ENCODE data around the gene ZNF133. TPM values are rescaled to one million over a fixed set of nuclear protein-coding genes. Genes with fewer than 3 reads are reported as not detected.

Gene ZNF133
- total RNA-seq, 1 experiment from 2014 or later = 16.2 TPM

DNA sequence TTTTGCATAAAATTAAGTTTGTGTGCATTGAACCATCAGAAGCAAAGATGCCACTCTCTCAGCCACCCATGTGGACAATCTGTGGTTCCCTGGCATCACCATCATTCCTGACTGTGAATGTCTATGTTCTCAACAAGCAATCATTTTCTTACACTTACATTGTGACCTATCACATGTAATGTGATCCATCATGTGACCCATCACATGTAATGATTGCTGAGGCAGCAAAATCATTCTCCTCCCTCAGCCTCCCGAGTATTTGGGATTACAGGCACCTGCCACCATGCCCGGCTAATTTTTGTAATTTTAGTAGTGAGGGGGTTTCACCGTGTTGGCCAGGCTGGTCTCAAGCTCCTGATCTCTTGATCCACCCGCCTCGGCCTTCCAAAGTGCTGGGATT is 22.0 kb upstream of the ZNF133 start:
- TF ChIP-seq, protein P1, sequence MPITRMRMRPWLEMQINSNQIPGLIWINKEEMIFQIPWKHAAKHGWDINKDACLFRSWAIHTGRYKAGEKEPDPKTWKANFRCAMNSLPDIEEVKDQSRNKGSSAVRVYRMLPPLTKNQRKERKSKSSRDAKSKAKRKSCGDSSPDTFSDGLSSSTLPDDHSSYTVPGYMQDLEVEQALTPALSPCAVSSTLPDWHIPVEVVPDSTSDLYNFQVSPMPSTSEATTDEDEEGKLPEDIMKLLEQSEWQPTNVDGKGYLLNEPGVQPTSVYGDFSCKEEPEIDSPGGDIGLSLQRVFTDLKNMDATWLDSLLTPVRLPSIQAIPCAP (CRISPR knock-in tag; IDR thresholded peaks at IDR 0.05) = no peak
- TF ChIP-seq, protein P2, sequence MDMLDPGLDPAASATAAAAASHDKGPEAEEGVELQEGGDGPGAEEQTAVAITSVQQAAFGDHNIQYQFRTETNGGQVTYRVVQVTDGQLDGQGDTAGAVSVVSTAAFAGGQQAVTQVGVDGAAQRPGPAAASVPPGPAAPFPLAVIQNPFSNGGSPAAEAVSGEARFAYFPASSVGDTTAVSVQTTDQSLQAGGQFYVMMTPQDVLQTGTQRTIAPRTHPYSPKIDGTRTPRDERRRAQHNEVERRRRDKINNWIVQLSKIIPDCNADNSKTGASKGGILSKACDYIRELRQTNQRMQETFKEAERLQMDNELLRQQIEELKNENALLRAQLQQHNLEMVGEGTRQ (CRISPR knock-in tag; IDR thresholded peaks at IDR 0.05) = peak; percentile 24; the same call in 1 of the 2 replicates
- ChIA-PET POLR2A (no interaction called here), CTCF (interaction anchor here (1.0 kb wide), 1 partner anchor 9 kb away, joined by 4 read pairs; no protein-coding TSS in a partner anchor)
- no peak overlapping the region for H3K27ac Mint-ChIP-seq
- H3K9me3 Mint-ChIP-seq = no peaks in the 10 kb centered on the region
- H3K36me3 Mint-ChIP-seq = no peaks in the 10 kb centered on the region
- H3K4me1 Mint-ChIP-seq = peaks cover 7% of the 10 kb centered on the region
- ATAC-seq (no peak), DNase-seq (ENCODE audit: low spot score) (no peak)
- H3K27me3 Mint-ChIP-seq (ENCODE audit: low read depth) = no peaks in the 10 kb centered on the region
- no peak overlapping the region for H3K4me3 Mint-ChIP-seq

DNA sequence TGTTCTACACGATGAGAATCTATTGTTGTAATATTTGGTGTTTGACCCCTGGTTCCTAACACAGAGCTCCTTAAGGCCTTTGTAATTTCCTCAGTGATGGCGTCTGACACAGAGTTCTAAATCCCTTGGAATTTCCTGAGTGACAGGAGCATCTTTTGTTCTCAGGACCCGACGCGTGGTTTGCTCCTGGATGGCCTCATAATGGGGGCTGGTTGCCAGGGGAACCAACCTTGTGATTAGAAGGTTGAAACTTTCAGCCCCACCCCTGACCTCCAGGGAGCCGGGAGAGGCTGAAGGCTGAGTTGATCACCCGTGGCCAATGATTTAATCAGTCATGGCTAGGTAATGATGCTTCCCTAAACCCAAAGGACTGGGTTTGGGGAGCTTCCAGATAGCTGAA is 20.5 kb upstream of the ZNF133 start:
- Mint-ChIP-seq H3K27ac (no peak overlapping the region), H3K9me3 (no peaks in the 10 kb centered on the region), H3K27me3 (ENCODE audit: low read depth) (no peaks in the 10 kb centered on the region), H3K4me3 (no peak overlapping the region), H3K4me1 (peaks cover 7% of the 10 kb centered on the region), H3K36me3 (no peaks in the 10 kb centered on the region)
- peak; percentile 65 for ATAC-seq
- TF ChIP-seq JAZF1 (CRISPR knock-in tag; IDR thresholded peaks at IDR 0.05) (no peak), SMAD3 (CRISPR knock-in tag; IDR thresholded peaks at IDR 0.05; ENCODE audit: borderline replicate concordance) (no peak), CREB1 (CRISPR knock-in tag; IDR thresholded peaks at IDR 0.05) (no peak), TEAD4 (CRISPR knock-in tag; IDR thresholded peaks at IDR 0.05) (no peak), IRF2 (CRISPR knock-in tag; IDR thresholded peaks at IDR 0.05; ENCODE audit: borderline replicate concordance, low read depth) (no peak), MYBL2 (CRISPR knock-in tag; IDR thresholded peaks at IDR 0.05) (no peak), TCF7 (CRISPR knock-in tag; IDR thresholded peaks at IDR 0.05; ENCODE audit: low read depth) (no peak), NR3C1 (CRISPR knock-in tag; conservative IDR thresholded peaks at IDR 0.05; ENCODE audit: low read depth) (no peak), ZNF121 (CRISPR knock-in tag; IDR thresholded peaks at IDR 0.05) (no peak), TEAD1 (CRISPR knock-in tag; IDR thresholded peaks at IDR 0.05) (no peak), FOXJ3 (CRISPR knock-in tag; IDR thresholded peaks at IDR 0.05; ENCODE audit: borderline replicate concordance) (no peak)
- TF ChIP-seq, protein P3, sequence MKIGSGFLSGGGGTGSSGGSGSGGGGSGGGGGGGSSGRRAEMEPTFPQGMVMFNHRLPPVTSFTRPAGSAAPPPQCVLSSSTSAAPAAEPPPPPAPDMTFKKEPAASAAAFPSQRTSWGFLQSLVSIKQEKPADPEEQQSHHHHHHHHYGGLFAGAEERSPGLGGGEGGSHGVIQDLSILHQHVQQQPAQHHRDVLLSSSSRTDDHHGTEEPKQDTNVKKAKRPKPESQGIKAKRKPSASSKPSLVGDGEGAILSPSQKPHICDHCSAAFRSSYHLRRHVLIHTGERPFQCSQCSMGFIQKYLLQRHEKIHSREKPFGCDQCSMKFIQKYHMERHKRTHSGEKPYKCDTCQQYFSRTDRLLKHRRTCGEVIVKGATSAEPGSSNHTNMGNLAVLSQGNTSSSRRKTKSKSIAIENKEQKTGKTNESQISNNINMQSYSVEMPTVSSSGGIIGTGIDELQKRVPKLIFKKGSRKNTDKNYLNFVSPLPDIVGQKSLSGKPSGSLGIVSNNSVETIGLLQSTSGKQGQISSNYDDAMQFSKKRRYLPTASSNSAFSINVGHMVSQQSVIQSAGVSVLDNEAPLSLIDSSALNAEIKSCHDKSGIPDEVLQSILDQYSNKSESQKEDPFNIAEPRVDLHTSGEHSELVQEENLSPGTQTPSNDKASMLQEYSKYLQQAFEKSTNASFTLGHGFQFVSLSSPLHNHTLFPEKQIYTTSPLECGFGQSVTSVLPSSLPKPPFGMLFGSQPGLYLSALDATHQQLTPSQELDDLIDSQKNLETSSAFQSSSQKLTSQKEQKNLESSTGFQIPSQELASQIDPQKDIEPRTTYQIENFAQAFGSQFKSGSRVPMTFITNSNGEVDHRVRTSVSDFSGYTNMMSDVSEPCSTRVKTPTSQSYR (CRISPR knock-in tag; IDR thresholded peaks at IDR 0.05) = no peak
- TF ChIP-seq, protein P4, sequence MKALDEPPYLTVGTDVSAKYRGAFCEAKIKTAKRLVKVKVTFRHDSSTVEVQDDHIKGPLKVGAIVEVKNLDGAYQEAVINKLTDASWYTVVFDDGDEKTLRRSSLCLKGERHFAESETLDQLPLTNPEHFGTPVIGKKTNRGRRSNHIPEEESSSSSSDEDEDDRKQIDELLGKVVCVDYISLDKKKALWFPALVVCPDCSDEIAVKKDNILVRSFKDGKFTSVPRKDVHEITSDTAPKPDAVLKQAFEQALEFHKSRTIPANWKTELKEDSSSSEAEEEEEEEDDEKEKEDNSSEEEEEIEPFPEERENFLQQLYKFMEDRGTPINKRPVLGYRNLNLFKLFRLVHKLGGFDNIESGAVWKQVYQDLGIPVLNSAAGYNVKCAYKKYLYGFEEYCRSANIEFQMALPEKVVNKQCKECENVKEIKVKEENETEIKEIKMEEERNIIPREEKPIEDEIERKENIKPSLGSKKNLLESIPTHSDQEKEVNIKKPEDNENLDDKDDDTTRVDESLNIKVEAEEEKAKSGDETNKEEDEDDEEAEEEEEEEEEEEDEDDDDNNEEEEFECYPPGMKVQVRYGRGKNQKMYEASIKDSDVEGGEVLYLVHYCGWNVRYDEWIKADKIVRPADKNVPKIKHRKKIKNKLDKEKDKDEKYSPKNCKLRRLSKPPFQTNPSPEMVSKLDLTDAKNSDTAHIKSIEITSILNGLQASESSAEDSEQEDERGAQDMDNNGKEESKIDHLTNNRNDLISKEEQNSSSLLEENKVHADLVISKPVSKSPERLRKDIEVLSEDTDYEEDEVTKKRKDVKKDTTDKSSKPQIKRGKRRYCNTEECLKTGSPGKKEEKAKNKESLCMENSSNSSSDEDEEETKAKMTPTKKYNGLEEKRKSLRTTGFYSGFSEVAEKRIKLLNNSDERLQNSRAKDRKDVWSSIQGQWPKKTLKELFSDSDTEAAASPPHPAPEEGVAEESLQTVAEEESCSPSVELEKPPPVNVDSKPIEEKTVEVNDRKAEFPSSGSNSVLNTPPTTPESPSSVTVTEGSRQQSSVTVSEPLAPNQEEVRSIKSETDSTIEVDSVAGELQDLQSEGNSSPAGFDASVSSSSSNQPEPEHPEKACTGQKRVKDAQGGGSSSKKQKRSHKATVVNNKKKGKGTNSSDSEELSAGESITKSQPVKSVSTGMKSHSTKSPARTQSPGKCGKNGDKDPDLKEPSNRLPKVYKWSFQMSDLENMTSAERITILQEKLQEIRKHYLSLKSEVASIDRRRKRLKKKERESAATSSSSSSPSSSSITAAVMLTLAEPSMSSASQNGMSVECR (CRISPR knock-in tag; IDR thresholded peaks at IDR 0.05; ENCODE audit: borderline replicate concordance) = no peak
- TF ChIP-seq, protein P5, sequence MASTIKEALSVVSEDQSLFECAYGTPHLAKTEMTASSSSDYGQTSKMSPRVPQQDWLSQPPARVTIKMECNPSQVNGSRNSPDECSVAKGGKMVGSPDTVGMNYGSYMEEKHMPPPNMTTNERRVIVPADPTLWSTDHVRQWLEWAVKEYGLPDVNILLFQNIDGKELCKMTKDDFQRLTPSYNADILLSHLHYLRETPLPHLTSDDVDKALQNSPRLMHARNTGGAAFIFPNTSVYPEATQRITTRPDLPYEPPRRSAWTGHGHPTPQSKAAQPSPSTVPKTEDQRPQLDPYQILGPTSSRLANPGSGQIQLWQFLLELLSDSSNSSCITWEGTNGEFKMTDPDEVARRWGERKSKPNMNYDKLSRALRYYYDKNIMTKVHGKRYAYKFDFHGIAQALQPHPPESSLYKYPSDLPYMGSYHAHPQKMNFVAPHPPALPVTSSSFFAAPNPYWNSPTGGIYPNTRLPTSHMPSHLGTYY (CRISPR knock-in tag; IDR thresholded peaks at IDR 0.05) = no peak
- TF ChIP-seq, protein P6, sequence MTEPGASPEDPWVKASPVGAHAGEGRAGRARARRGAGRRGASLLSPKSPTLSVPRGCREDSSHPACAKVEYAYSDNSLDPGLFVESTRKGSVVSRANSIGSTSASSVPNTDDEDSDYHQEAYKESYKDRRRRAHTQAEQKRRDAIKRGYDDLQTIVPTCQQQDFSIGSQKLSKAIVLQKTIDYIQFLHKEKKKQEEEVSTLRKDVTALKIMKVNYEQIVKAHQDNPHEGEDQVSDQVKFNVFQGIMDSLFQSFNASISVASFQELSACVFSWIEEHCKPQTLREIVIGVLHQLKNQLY (CRISPR knock-in tag; IDR thresholded peaks at IDR 0.05) = no peak
- TF ChIP-seq, protein P7, sequence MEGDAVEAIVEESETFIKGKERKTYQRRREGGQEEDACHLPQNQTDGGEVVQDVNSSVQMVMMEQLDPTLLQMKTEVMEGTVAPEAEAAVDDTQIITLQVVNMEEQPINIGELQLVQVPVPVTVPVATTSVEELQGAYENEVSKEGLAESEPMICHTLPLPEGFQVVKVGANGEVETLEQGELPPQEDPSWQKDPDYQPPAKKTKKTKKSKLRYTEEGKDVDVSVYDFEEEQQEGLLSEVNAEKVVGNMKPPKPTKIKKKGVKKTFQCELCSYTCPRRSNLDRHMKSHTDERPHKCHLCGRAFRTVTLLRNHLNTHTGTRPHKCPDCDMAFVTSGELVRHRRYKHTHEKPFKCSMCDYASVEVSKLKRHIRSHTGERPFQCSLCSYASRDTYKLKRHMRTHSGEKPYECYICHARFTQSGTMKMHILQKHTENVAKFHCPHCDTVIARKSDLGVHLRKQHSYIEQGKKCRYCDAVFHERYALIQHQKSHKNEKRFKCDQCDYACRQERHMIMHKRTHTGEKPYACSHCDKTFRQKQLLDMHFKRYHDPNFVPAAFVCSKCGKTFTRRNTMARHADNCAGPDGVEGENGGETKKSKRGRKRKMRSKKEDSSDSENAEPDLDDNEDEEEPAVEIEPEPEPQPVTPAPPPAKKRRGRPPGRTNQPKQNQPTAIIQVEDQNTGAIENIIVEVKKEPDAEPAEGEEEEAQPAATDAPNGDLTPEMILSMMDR (IDR thresholded peaks at IDR 0.05) = no peak
- peak; percentile 33 for DNase-seq (ENCODE audit: low spot score)
- CTCF ChIA-PET = interaction anchor here (0.8 to 1.1 kb wide), 3 partner anchors 10 to 113 kb away, joined by 3 read pairs; no protein-coding TSS in a partner anchor
- POLR2A ChIA-PET = no interaction called here

Measured in WTC11 (cell line).